ENCODE data around the gene DUXB.
A peak's percentile ranks its signal among the peaks of the same experiment; 100 is the strongest.

DUXB gene, protein sequence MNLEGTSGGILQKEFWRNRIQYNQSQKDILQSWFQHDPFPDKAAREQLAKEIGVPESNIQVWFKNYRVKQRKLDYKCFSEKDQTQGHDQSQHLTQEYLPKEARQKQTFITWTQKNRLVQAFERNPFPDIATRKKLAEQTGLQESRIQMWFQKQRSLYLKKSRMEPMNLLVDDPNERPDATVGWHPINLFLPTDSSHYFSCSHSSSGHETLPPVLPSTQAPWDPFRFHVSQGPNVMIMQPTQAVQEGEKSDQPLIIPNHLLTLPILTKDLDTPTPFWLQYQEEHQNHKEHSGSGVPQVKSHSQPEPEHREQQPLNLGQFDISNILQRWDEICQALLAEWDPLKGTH

DNA sequence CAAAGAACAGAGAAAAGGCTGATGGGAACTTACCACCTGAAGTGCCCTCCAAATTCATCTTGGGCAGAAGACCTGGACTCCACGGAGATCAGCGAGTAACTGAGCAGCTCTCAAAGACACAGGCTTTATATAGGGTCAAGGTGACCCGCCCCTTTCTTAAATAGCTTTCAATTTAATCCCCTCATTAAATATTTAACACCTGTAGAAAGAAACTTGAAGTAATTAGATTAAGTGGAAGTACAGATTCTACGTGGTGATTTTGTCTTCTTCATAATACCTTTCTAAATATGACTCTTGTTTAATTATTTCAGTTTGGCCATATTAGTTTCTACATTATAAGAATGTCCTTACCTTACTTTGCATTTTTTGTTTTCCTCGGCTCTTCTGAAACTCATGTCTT, at the start of gene DUXB:
Gene DUXB, minus strand, starts transcription at position 101 of the 400 bp plus-strand sequence. Its CDS starts 43 bp downstream, at position 58.
- no peak for DNase-seq (ENCODE audit: low spot score)

- no peak for DNase-seq (ENCODE audit: low spot score)
Observed at GRCh38 chr16:75750528-75750927, 49.3 kb upstream of the DUXB start.

DNA sequence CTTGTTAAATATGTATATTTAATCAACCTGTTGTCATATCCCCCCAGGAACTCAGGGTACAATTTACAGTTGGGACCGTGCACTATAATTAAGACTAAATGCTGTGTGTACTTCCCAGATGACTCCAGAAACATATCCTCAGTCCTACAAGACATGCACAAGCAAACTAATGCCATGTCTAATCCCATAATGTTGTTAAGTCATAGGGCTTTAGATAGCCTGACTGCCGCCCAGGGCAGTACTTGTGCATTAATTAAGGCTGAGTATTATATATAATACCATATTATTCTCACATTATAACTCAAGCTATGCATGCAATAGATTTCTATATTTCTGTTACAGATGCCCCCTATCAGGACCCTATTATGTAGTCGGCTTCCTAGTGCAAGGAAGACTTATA, 45.1 kb upstream of the DUXB start:
- DNase-seq (ENCODE audit: low spot score), result no peak

DNA sequence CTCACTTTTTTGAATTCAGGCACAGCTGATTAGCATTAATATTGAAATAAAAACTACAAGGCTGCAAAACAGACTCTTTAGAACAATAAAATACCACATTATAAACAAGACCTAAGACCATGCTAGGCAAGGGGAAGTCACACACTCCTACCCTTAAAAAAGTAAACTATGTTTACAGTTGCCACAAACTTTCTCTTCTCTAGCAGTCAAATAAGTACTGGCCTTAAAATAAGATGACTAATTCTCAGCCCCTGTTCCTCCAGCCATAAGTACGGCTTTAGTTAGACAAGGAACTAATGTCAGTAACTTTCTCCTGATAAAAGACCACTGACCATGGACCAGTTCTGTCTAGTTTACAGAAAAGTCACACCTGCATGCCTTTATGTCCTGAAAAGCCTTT, 44.6 kb upstream of the DUXB start:
- no peak for DNase-seq (ENCODE audit: low spot score)

GRCh38 chr16:75745242-75745641, 44.0 kb upstream of the DUXB start:
- no peak for DNase-seq (ENCODE audit: low spot score)

DNA sequence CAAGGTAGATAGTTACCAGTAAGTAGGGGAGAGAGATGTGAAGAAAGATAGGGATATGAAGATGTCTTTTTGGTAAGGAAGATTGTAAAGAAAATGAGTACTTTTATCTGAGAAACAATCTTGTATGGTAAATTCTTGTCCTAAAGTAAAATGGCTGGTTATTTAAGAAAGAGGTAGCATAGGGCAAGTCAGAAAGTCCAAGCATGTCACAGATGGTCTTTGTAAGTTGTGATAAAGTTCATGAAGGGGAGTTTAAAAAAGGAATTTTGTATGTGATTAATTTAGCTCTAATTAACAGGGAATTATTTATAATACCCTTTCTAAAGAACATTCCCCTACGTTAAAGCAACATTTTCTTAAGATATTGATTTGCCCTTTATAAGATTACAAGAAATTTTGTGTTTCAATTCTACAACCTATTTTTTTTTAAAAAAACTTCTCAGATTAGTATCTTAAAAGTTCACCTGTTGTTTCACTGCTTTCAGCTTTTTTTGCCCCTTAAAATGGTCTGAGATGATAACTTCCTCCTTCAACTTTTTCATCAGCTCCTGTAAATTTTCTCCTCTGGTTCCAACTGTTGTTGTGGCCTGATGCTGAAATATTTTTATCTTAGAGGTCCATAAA, 41.3 kb upstream of the DUXB start:
- no peak for DNase-seq (ENCODE audit: low spot score)

DNA sequence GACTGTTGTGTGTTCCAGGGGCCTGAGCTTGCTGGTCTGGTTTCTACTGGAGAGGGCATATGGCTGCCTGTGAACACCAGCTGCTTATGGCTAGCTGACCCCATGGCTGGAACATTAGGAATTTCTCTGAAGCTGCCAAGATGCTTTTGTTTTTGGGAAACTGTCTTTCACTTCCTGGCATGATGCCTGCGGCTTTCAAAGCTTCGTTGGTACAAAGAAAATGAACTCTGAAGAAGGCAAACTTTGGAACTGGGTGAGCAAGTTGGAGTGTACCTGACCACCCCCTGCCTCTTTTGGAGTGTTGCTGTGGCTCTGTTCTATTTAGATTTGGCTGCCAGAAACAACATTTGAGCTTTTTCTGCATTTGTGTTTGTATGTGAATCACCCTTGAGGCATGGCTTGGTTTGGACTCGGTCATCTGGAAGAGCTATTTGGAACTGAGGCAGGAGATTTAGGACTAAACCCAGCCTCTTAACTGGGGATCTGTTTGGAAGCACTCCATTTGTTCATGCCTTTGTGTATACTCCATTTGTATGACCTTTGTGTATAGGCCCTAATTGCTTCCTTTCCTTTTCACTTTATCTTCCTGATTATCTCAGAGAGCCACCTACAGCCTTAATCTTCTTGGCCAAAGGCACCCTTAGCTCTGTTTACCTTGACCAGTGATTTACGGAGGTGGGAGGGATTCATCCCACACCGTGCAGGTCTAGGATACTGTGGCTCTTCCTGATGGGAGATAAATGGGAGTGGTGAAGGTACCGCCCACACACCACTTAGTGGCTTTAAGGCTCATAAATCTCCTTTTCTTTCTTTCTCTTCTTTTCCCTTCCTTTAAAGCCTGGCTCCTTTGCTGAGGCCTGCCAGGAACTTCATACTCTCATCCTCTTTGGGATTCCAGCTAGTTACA, 32.3 kb upstream of the DUXB start:
- peak; percentile 15 for DNase-seq (ENCODE audit: low spot score)

DNA sequence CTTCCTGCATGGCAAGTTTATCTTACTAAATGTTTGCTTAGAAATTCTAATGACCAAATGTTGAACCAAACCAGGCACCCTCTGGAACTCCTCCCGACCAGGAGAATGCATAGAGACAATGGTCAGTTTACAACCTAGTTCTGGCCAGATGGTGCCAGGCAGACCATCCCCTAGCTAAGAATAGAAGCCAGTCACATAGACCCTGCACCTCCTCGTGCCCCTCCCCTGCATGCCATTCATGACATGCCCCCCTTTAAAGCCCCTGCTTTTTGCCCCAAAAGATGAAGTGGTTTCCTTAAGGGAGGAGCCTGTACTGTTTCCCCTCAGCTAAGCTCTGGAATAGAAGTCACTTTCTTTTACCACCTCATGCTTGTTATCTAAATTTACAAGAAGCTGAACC, 31.6 kb upstream of the DUXB start:
- no peak for DNase-seq (ENCODE audit: low spot score)

DNA sequence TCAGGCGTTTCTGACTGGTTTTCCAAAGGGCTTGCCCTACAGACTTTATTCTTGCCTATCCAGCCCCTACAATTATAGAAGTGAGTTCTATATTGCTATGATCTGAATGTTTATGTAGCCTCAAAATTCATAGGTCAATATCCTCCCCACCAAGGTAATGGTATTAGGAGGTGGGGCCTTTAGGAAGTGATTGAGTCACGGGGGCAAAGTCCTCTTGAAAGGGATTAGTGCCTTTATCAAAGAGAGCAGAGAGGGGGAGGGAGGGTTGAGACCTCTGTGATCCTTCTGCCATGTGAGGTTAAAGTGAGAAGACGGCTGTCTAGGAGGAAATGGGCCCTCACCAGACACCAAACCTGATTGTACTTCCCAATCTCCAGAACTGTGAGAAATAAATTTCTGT, 26.0 kb upstream of the DUXB start:
- no peak for DNase-seq (ENCODE audit: low spot score)

DNA sequence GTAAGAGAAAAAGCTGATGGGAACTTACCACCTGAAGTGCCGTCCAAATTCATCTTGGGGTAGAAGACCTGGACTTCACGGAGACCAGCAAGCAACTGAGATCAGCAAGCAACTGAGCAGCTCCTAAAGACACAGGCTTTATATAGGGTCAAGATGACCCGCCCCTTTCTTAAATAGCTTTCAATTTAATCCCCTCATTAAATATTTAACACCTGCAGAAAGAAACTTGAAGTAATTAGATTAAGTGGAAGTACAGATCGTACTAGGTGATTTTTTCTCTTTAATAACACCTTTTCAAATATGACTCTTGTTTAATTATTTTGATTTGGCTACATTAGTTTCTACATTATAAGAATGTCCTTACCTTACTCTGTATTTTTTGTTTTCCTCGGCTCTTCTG, 25.1 kb upstream of the DUXB start, which contains the start of gene CPHXL:
Gene CPHXL, minus strand, starts transcription at position 101 of the 400 bp plus-strand sequence. Its CDS starts 48 bp downstream, at position 53.
- no peak for DNase-seq (ENCODE audit: low spot score)

- no peak for DNase-seq (ENCODE audit: low spot score)
Observed at GRCh38 chr16:75718452-75718851, 17.2 kb upstream of the DUXB start.

- DNase-seq (ENCODE audit: low spot score), result no peak
Observed at GRCh38 chr16:75714661-75715060, 13.4 kb upstream of the DUXB start.

DNA sequence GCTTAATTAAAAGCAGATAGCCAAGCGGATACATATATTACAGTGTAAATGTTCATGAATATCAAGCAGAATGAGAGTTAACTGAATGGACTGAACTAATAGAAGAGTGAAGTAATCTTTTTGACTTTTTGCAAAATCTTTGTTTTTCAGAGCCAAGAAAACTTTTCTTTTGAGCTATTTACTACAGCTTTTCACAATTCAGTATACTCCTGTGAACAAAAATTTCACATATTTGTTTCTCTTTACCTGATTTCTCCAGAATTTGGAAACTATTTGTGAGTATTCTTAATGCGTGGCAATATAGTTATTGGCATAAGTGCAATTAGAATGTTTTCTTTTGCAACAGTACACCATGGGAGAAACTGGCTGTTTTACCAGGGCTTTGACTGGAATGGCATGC, 9.1 kb upstream of the DUXB start:
- DNase-seq (ENCODE audit: low spot score), result no peak

GRCh38 chr16:75703306-75703705, 2.0 kb upstream of the DUXB start:
- no peak for DNase-seq (ENCODE audit: low spot score)

DNA sequence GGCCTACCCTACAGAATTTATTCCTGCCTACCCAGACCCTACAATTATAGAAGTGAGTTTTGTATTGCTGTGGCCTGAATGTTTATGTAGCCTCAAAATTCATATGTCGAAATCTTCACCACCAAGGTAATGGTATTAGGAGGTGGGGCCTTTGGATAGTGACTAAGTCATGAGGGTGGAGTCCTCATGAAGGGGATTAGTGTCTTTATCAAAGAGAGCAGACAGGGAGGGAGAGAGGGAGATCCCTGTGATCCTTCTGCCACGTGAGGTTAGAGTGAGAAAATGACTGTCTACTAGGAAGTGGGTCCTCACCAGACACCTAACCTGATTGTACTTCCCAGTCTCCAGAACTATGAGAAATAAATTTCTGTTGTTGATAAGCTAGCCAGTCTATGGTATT, 981 bp upstream of the DUXB start:
- no peak for DNase-seq (ENCODE audit: low spot score)

DNA sequence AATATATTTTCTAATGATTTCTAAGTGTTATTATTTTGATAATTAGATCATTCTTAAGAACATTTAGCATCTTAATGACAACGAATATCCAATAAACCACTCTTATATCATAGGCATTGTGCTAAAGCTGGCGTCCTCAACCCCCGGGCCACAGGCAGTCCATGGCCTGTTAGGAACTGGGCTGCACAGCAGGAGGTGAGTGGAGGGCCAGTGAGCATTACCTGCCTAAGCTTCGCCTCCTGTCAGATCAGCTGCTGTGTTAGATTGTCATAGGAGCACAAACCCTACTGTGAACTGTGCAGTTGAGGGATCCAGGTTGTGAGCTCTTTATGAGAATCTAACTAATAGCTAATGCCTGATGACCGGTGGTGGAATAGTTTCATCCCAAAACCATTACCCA, 3.7 kb downstream of the DUXB start:
- DNase-seq (ENCODE audit: low spot score), result no peak

- no peak for DNase-seq (ENCODE audit: low spot score)
Observed at GRCh38 chr16:75695708-75696107, 5.6 kb downstream of the DUXB start.

GRCh38 chr16:75687361-75687760, 13.9 kb downstream of the DUXB start:
- no peak for DNase-seq (ENCODE audit: low spot score)

DNA sequence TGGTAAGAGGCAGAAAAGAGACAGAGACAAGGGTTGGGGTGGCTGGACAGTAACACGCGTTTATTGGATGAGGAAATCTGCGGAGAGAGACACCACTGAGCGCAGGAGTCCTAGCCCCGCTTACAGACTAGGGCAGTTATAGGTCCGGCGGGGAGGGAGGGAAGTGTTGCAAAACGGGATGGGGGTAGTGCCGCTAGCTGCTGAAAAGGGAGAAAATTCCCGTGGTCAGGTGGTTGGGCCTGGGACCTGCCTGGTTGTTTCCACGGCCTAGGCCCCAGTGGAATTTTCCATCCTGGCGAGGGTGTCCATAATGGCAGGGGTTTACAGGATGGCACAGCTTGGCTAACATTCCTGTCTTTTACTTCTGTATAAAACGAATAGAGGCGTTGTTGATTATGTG, 19.0 kb downstream of the DUXB start:
- DNase-seq (ENCODE audit: low spot score), result no peak

DNA sequence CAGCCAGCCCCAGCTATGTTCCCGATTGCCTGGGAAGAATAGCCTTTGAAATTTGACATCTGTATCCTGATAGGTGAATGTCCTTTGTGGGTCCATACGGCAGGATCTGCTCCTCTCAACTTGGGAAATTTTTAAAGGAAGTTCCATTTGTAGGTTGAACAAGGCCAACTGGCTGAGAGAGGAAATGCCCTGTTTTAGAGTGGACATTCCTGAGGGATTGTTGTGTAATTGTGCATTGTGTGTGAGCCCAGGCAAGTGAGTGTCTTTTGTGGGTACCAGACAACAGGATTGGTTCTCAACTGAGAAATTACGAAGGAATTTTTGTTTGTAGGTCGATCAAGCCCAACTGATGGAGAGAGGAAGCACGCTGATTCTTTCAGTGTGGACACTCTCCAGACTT, 21.9 kb downstream of the DUXB start:
- no peak for DNase-seq (ENCODE audit: low spot score)

GRCh38 chr16:75676909-75677308, 24.4 kb downstream of the DUXB start, which contains the start of gene CPHXL2:
Gene CPHXL2 (minus strand): TSS chr16:75677009. CDS start chr16:75676999, 10 bp downstream.
- DNase-seq (ENCODE audit: low spot score), result no peak

- DNase-seq (ENCODE audit: low spot score), result no peak
Observed at GRCh38 chr16:75667503-75667902, 33.8 kb downstream of the DUXB start.

All from globus pallidus (tissue), 1 donor.